ENCODE results near the gene CHCHD5.

CHCHD5 gene

DNA sequence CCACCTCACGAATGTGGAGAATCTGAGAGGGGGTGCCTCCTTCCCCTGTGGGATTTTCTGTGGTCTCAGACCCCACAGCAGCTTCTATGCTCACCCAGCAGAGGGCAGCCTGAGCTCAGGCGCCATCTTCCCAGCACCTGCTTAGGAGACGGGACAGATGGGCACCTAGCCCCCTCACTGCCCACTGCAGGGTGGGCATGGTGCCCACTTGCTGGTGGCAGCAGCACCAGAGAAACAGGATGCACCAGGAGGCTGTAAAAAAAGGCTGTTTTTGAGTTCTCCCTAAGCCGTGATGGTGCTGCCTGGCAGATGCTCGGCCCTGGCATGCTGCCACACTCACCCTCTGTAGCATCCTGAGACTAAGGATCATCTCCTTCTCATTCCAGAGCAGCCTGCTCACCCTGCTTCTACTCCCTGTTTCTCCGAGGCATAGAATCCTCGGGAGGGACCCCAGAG is 42.2 kb downstream of the CHCHD5 start:
- peak; percentile 77 for DNase-seq

DNA sequence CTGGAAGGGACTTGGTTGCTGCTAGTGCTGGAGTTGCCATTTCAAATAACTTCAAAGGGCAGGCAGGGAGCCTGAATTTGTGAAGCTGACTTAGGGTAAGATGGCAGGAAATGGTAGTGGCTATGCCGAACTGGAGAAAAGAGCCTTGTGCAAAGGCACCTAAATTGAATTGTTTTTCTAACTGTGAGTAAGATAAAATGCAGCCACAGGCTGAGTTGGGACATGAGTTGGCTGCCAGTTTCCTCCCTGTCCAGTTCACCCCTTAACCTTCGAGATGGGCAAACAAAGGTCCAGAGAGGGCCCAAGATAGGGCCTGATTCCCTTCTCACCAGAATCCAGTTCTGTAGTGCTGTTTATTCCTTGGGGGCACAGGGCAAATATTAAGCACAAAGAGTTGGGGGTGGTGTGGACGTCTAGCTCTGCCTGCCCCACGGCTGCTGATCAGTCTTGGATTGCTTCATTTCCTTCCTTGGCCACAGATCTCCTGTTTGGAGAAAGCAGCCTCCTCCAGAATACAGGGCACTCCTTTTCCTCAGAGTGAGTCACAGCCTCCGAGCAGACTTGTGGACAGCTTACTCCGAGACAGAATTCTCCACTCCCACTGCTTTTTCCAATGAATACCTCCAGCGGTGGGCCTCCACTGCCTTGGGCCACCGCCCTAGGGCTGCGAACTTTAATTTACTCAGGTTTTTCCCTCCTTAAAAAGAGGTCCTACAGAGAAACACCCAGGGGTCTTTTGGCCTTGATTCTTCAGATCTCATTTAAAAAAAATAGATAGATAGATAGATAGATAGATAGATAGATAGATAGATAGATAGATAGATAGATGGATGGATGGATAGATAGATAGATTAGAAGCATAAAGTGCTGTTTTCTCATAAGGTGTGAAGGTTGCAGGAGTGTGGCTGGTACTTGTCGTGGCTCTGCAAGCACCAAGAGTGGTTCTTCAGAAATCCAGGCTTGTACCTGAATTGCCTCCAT is 42.9 kb downstream of the CHCHD5 start:
- DNase-seq = peak; percentile 77

DNA sequence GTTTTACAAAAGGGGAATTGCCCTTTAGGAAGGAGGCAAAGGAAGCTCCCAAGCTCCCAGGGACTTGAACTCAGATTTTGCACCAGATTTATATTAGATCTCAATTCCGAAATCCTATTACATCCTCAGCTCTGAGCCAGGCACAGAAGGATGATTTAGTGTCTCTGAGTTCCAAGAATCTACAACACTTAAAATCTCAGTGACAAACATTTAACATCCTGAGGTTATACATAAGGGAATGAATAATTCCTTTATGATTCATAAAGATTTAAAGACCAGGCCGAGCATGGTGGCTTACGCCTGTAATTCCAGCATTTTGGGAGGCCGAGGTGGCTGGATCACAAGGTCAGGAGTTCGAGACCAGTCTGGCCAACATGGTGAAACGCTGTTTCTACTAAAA is 44.8 kb downstream of the CHCHD5 start:
- DNase-seq = no peak

DNA sequence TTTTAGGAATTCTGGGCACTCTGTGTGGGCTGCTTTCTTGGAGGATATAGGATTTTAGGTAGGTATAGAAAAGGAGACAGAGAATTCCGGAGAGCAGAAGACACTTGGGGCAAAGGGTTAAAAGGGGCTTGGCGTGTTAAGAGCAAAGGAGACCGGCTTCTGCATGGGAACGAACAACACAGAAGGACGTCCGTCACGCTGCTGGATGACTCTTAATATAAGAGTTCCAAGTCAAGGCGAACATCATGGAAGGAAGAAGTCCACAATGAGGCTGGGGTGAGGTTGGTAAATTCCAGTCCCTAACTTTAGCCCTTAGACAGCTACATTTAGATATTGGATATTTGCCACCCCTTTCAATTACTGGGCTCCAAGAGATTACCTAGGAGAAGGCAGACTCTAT is 45.4 kb downstream of the CHCHD5 start:
- no peak for DNase-seq

DNA sequence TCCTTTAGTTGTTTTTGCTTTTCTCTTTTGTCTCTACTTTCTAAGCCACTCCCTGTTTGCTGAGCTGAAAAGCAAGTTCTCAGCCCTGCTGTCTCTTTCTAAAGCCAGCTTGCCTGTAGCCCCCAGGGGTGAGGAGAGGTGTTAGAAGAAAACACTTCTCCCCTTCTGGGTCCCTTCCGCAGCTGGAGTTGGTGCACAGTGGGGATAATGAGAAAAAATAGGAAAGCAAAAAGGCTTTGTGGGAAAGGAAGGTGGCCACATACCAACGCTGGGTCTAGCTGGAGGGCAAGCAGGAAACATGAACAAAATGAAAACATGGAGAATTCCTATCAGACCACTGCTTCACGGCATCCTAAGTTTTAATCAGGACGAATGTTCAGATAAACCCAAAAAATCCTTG is 45.9 kb downstream of the CHCHD5 start:
- DNase-seq = no peak

DNA sequence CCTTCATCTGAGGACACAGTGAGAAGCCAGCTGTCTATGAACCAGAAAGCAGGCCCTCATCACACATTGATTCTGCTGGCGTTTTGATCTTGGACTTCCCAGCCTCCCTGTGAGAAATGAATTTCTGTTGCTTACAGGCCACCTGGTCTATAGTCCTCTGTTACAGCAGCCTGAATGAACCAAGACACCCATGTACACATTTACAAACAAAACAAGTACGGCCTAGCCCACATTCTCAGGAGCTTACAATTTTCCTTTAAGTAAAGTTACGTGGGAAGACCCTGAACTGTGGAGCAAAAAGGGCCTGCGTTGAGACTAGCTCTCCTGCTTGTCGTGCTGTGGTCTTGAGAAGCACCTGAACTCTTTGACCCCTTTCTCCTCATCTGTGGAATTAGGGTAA is 49.3 kb downstream of the CHCHD5 start:
- DNase-seq = no peak

DNA sequence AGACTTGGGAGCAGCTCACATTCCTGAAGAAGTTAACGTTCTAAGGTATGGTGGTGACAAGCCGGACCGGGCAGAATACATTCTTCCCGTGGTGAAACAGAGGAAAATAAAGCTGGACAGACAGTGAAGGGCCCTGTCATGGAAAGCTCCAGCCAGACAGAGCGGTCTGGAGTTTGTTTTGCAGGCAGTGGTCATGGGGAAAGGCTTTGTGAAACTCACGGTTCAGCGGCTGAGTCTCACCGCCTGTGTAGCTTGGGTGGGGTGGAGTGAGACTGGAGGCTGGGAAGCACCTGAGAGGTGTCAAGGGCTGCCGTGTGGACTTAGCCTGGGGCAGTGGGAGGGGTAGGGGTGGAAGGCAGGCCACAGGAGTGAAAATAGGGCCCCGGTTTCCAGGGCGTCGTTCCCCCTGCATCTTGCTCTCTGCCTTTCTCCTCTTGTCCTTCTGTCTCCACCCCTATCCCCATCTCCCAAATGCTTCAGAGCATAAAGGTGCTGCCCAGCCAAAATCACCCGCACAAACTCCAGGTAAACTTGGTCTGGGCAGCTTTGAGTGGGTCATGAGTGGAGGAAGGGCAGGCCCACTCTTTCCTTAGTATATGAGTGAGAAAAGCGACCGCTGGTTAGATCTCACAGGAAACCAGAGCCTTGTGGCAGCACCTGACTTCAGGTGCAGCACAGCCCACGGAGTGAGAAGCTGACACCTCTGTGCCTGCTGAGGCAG is 49.9 kb downstream of the CHCHD5 start:
- no peak for DNase-seq

DNA sequence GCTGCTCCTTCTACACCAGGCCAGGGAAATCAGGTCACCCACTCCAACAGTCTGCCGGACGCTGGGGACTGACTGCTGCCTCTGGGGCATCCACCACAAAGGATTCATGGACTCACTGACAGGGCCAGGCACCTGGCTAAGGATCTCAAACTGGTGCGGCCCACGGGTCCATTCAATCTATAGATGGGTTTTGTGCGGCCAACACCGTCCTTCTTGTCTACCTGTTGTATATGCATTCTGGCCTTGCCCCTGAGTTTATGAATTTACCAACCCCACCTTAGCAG is 50.4 kb downstream of the CHCHD5 start:
- DNase-seq = no peak

DNA sequence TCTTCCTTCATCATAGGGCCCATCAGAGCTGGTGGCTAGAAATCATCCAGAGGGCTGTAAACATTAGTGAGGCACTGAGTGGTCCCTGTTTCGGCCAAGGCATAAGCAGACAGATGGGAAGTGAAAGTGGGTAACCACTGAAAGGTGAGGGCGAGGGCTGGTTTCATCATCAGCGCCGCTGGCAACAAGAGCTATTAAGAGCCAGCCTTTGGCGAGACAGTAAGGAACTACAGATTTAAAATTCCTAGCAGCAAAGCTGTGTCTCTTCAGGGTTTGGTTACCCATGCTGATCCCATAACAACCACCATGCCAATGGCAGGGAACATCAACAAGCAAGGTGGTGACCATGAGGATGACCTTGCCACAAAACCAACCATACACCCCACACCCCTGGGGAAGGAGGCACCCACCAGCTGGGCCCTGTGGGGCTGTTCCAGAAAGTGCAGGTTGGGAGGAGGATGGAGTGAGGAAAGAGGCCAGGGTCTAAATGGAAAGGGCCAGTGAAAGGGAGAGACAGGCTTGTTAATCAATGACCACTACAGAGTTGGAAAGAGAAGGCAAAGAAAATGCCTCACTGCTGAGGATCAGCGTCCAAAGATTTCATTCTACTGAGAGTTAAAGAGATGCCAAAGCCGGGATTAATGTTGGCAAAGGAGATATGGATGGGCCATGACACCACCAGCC is 52.3 kb downstream of the CHCHD5 start:
- DNase-seq = no peak

DNA sequence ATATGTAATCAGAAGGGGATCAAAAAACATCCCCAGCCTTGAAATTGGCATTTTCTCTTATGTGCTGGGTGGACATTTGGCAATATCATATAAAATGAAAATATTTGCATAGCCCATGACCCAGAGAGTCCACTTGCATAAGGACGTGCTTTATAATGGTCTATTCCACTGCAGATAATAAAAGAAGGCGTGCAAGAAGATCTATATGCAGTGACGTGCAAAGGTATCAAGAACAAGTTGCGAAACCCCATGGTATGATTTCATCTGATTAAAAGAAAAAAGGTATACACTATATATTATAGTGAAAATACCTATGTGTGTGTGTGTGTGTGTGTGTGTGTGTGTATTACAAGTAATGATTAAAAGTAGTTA is 52.9 kb downstream of the CHCHD5 start:
- DNase-seq = no peak

Measured in KG1 (cell line).